ENCODE measurements around the gene IFNGR1.
A peak's percentile ranks its signal among the peaks of the same experiment; 100 is the strongest.
"Not testable (repeated sequence)": the region's sequence is repeated elsewhere in the genome, so short reads cannot be mapped to it uniquely, and the experiment has no call there.

The IFNGR1 gene

GRCh38 chr6:137218917-137219663 lies at the start of gene IFNGR1:
IFNGR1 (minus strand) TSS chr6:137219385; CDS start chr6:137219327, 58 bp downstream.
- peak; percentile 84 to 93 (median 92) for DNase-seq

GRCh38 chr6:137268911-137269310 lies 49.7 kb upstream of the IFNGR1 start:
- DNase-seq, result no peak

- DNase-seq, result no peak
Observed at GRCh38 chr6:137266309-137266586, 47.1 kb upstream of the IFNGR1 start.

- DNase-seq, result no peak
Observed at GRCh38 chr6:137265561-137266308, 46.5 kb upstream of the IFNGR1 start.

- no peak for DNase-seq
Observed at GRCh38 chr6:137264311-137265075, 45.3 kb upstream of the IFNGR1 start.

- no peak for DNase-seq
Observed at GRCh38 chr6:137261761-137262160, 42.6 kb upstream of the IFNGR1 start.

- DNase-seq, result no peak
Observed at GRCh38 chr6:137261361-137261760, 42.2 kb upstream of the IFNGR1 start.

GRCh38 chr6:137260217-137260616 lies 41.0 kb upstream of the IFNGR1 start:
- DNase-seq, result no peak

GRCh38 chr6:137259349-137259748 lies 40.2 kb upstream of the IFNGR1 start:
- no peak for DNase-seq

- DNase-seq, result no peak
Observed at GRCh38 chr6:137258170-137258569, 39.0 kb upstream of the IFNGR1 start.

- DNase-seq, result no peak
Observed at GRCh38 chr6:137256350-137257103, 37.3 kb upstream of the IFNGR1 start.

- DNase-seq, result no peak
Observed at GRCh38 chr6:137254966-137255365, 35.8 kb upstream of the IFNGR1 start.

- DNase-seq, result not testable (repeated sequence)
Observed at GRCh38 chr6:137254430-137254829, 35.2 kb upstream of the IFNGR1 start.

GRCh38 chr6:137248702-137249101 lies 29.5 kb upstream of the IFNGR1 start:
- no peak for DNase-seq

GRCh38 chr6:137247724-137248123 lies 28.5 kb upstream of the IFNGR1 start:
- DNase-seq, result no peak

- no peak for DNase-seq
Observed at GRCh38 chr6:137246791-137247202, 27.6 kb upstream of the IFNGR1 start.

- DNase-seq, result no peak
Observed at GRCh38 chr6:137246164-137246563, 27.0 kb upstream of the IFNGR1 start.

GRCh38 chr6:137241481-137242038 lies 22.4 kb upstream of the IFNGR1 start:
- DNase-seq, result no peak

GRCh38 chr6:137240168-137240567 lies 21.0 kb upstream of the IFNGR1 start:
- DNase-seq, result no peak

- no peak for DNase-seq
Observed at GRCh38 chr6:137237413-137238170, 18.4 kb upstream of the IFNGR1 start.

GRCh38 chr6:137236581-137237355 lies 17.6 kb upstream of the IFNGR1 start:
- no peak for DNase-seq
